ENCODE data around the gene CIB4.

The CIB4 gene

DNA sequence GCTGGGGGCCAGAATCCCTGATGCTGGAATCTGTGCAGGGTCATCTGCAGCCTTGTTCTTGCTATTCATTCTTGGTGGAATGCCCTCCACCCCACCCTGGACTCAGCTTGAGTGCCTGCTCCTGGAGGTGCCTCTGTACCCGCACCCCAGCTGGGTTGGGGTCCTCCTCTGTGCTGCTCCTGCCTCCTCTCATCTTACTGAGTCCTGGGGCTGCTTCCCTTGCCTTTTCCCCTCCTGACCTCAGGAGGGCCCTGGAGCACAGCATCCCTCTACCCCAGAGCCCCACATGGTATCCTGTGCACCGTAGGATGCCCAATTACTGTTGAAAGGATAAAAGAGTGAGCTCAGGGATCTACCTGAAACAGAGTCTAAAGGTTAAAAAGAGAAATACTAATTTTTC is 81.6 kb downstream of the CIB4 start:
- no peak for DNase-seq (ENCODE audit: low read depth)
- H3K4me3 ChIP-seq (replicated peaks; ENCODE audit: low read depth, low read length), result no peak overlapping the region
- no peak for TF ChIP-seq CTCF (IDR thresholded peaks at IDR 0.05; ENCODE audit: low read length, missing control alignments)

- no peak overlapping the region for H3K4me3 ChIP-seq (replicated peaks; ENCODE audit: low read depth, low read length)
- no peak for DNase-seq (ENCODE audit: low read depth)
- no peak for TF ChIP-seq CTCF (IDR thresholded peaks at IDR 0.05; ENCODE audit: low read length, missing control alignments)
Measured at GRCh38 chr2:26559044-26559405, 82.1 kb downstream of the CIB4 start.

DNA sequence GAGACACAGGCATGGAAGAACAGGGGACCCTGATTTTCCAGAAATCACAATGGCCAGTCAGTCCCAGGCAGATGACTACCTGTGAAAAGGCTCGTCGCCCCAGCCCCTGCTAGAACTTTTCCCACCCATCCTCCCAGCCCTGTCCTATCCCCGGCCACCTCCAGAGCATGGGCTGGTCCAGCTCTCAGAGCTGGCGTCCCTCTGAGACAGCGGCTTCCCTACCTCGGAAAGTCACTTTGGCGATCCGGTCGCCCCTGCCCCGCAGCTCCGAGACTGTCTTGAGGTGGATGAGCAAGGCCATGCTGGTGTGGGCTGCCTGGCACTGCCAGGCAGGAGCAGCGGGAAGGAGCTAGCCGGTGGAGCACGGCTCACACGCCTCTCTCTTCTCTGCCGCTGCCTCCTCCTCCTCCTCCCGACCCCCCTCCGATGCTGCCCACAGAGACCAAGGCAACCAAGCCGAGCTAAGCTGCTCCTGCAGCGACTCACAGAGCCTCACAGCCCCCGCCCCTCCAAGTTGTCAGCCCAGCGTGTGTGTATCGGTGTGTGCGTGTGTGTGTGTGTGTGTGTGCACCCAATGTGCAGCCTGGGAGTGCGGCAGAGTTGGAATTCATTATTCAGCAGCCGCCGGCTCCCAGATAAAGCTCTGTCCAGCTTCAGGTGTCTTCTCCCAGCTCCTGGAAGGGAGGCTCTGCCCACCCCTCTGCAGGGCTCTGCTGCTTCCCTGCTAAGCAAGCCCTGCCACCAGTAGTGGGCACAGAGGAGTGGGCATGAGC is 82.7 kb downstream of the CIB4 start:
- no peak overlapping the region for H3K4me3 ChIP-seq (replicated peaks; ENCODE audit: low read depth, low read length)
- peak; percentile 9 for DNase-seq (ENCODE audit: low read depth)
- no peak for TF ChIP-seq CTCF (IDR thresholded peaks at IDR 0.05; ENCODE audit: low read length, missing control alignments)

- DNase-seq (ENCODE audit: low read depth), result no peak
- no peak for TF ChIP-seq CTCF (IDR thresholded peaks at IDR 0.05; ENCODE audit: low read length, missing control alignments)
- H3K4me3 ChIP-seq (replicated peaks; ENCODE audit: low read depth, low read length), result no peak overlapping the region
Measured at GRCh38 chr2:26557244-26557925, 83.8 kb downstream of the CIB4 start.

GRCh38 chr2:26556309-26557243 is 84.6 kb downstream of the CIB4 start:
- TF ChIP-seq CTCF (IDR thresholded peaks at IDR 0.05; ENCODE audit: low read length, missing control alignments), result no peak
- no peak for DNase-seq (ENCODE audit: low read depth)
- H3K4me3 ChIP-seq (replicated peaks; ENCODE audit: low read depth, low read length), result no peak overlapping the region

GRCh38 chr2:26555246-26556133 is 85.7 kb downstream of the CIB4 start:
- TF ChIP-seq CTCF (IDR thresholded peaks at IDR 0.05; ENCODE audit: low read length, missing control alignments), result no peak
- DNase-seq (ENCODE audit: low read depth), result no peak
- no peak overlapping the region for H3K4me3 ChIP-seq (replicated peaks; ENCODE audit: low read depth, low read length)

Data from fibroblast of pulmonary artery (primary cell).